Astrocyte (in vitro differentiated cells and primary cell): ENCODE results near the gene PCNT. TPM values are rescaled to one million over a fixed set of nuclear protein-coding genes. Genes with fewer than 3 reads are reported as not detected.

Source experiments
- DNase-seq: peaks from one replicate; pipeline ENCODE4 v3.0.0-alpha.2; 2010; ENCODE audit warnings: low read depth
- FAIRE-seq: peaks from 2 replicates; lab custom pipeline; 2011; peaks lifted over from hg19 to GRCh38; lab: Jason Lieb, UNC
- H2AFZ ChIP-seq: 2 replicates; pipeline ENCODE4 v1.6.0; 2012; ENCODE audit warnings: low read depth, low read length, inconsistent platforms
- H3K27ac ChIP-seq: 2 replicates; pipeline ENCODE4 v1.5.1; 2011; ENCODE audit warnings: low read depth, low read length, inconsistent platforms
- H3K27me3 ChIP-seq: 2 replicates; pipeline ENCODE4 v1.6.0; 2011; ENCODE audit warnings: low read length, inconsistent platforms; ENCODE audit not compliant: insufficient read depth
- H3K36me3 ChIP-seq: 2 replicates; pipeline ENCODE4 v1.5.1; 2011; ENCODE audit warnings: low read length, inconsistent platforms; ENCODE audit not compliant: insufficient read depth
- H3K4me1 ChIP-seq: 2 replicates; pipeline ENCODE4 v1.5.1; 2011; ENCODE audit warnings: low read length, inconsistent platforms; ENCODE audit not compliant: insufficient read depth
- H3K4me2 ChIP-seq: 2 replicates; pipeline ENCODE4 v1.6.0; 2012; ENCODE audit warnings: low read length, inconsistent platforms
- H3K4me3 ChIP-seq: 2 replicates; pipeline ENCODE4 v1.5.1; 2011; ENCODE audit warnings: low read depth, mild to moderate bottlenecking, low read length, inconsistent platforms; ENCODE audit not compliant: insufficient read depth
- H3K79me2 ChIP-seq: 2 replicates; pipeline ENCODE4 v1.6.0; 2012; ENCODE audit warnings: mild to moderate bottlenecking, low read length, inconsistent platforms; ENCODE audit not compliant: insufficient read depth
- H3K9ac ChIP-seq: 2 replicates; pipeline ENCODE4 v1.6.0; 2012; ENCODE audit warnings: mild to moderate bottlenecking, low read length, inconsistent platforms
- H3K9me3 ChIP-seq: 2 replicates; pipeline ENCODE4 v1.5.1; 2012; ENCODE audit warnings: low read depth, mild to moderate bottlenecking, low read length, inconsistent platforms; ENCODE audit not compliant: insufficient read depth
- H4K20me1 ChIP-seq: 2 replicates; pipeline ENCODE4 v1.6.0; 2012; ENCODE audit warnings: low read length, inconsistent platforms; ENCODE audit not compliant: insufficient read depth
- H3K27ac Mint-ChIP-seq: one replicate; pipeline ENCODE4 v1.8.0; 2021; ENCODE audit warnings: mild to moderate bottlenecking, mixed read lengths; ENCODE audit not compliant: unreplicated experiment
- H3K27me3 Mint-ChIP-seq: one replicate; pipeline ENCODE4 v1.8.0; 2021; ENCODE audit warnings: low read depth, mixed read lengths; ENCODE audit not compliant: unreplicated experiment
- H3K36me3 Mint-ChIP-seq: one replicate; pipeline ENCODE4 v1.8.0; 2021; ENCODE audit warnings: low read depth, mixed read lengths; ENCODE audit not compliant: unreplicated experiment
- H3K4me1 Mint-ChIP-seq: one replicate; pipeline ENCODE4 v1.8.0; 2021; ENCODE audit warnings: low read depth, mixed read lengths; ENCODE audit not compliant: unreplicated experiment
- H3K4me3 Mint-ChIP-seq: one replicate; pipeline ENCODE4 v1.8.0; 2021; ENCODE audit warnings: mild to moderate bottlenecking, moderate library complexity, mixed read lengths; ENCODE audit not compliant: unreplicated experiment
- H3K9me3 Mint-ChIP-seq: one replicate; pipeline ENCODE4 v1.8.0; 2021; ENCODE audit warnings: mild to moderate bottlenecking, mixed read lengths; ENCODE audit not compliant: unreplicated experiment
- EZH2 ChIP-seq: IDR thresholded peaks from 2 replicates; pipeline ENCODE4 v1.6.1; 2012; ENCODE audit warnings: mild to moderate bottlenecking, low read length, inconsistent platforms; ENCODE audit not compliant: insufficient read depth
- total RNA-seq: library from RNA; stranded (reverse); gene quantifications from 2 replicates; pipeline ENCODE4 v1.2.1, GENCODE V29; 2021
- TF ChIP-seq, protein P1 (sequence below): IDR thresholded peaks from 2 replicates; pipeline ENCODE4 v1.5.1; 2011; ENCODE audit warnings: low read depth, mild to moderate bottlenecking, inconsistent platforms, low read length, moderate library complexity; ENCODE audit not compliant: insufficient read depth

The PCNT gene
- total RNA-seq, 1 donor from 2014 or later, result 19.9 TPM

DNA sequence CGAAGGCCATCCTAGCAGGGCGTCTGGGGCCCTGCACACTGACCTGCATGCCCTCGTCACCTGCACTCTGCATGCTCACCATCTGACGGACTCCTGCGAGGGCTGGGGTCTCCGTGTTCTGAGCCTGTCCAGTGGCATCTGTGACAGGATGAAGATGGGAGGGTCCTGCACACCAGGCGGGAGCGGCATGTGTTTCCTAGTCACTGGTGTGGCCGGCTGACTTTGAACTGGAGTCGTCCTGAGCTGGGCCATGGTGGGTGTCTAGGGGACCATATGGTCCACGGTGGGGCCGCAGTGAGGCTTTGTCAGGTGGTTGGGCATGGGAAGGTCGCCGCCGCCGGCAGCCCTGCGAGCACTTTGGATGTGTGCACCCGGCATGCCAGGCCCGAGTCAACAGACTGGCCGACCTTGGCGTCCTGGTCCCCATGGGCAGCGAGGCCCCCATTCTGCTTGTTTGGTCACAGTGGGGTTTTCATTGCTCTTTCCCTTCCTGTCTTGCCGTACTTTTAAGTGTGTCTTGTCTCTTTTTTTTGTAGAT, 118.1 kb downstream of the PCNT start:
- H3K27ac ChIP-seq, result no peak overlapping the region
- TF ChIP-seq, protein P1, sequence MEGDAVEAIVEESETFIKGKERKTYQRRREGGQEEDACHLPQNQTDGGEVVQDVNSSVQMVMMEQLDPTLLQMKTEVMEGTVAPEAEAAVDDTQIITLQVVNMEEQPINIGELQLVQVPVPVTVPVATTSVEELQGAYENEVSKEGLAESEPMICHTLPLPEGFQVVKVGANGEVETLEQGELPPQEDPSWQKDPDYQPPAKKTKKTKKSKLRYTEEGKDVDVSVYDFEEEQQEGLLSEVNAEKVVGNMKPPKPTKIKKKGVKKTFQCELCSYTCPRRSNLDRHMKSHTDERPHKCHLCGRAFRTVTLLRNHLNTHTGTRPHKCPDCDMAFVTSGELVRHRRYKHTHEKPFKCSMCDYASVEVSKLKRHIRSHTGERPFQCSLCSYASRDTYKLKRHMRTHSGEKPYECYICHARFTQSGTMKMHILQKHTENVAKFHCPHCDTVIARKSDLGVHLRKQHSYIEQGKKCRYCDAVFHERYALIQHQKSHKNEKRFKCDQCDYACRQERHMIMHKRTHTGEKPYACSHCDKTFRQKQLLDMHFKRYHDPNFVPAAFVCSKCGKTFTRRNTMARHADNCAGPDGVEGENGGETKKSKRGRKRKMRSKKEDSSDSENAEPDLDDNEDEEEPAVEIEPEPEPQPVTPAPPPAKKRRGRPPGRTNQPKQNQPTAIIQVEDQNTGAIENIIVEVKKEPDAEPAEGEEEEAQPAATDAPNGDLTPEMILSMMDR, result no peak
- no peak for TF ChIP-seq EZH2
- no peaks in the 10 kb centered on the region for H4K20me1 ChIP-seq
- Mint-ChIP-seq H3K27ac (no peak overlapping the region), H3K4me3 (no peak overlapping the region), H3K27me3 (no peaks in the 10 kb centered on the region), H3K9me3 (no peaks in the 10 kb centered on the region), H3K4me1 (no peaks in the 10 kb centered on the region), H3K36me3 (peaks cover 15% of the 10 kb centered on the region)
- H3K9ac ChIP-seq, result no peak overlapping the region
- no peaks in the 10 kb centered on the region for H3K27me3 ChIP-seq
- no peaks in the 10 kb centered on the region for H3K79me2 ChIP-seq
- FAIRE-seq (no peak), DNase-seq (no peak)
- no peak overlapping the region for H3K4me2 ChIP-seq
- peaks cover 31% of the 10 kb centered on the region for H3K36me3 ChIP-seq
- no peaks in the 10 kb centered on the region for H3K9me3 ChIP-seq
- H3K4me3 ChIP-seq, result no peak overlapping the region
- H2AFZ ChIP-seq, result no peak overlapping the region
- no peaks in the 10 kb centered on the region for H3K4me1 ChIP-seq

DNA sequence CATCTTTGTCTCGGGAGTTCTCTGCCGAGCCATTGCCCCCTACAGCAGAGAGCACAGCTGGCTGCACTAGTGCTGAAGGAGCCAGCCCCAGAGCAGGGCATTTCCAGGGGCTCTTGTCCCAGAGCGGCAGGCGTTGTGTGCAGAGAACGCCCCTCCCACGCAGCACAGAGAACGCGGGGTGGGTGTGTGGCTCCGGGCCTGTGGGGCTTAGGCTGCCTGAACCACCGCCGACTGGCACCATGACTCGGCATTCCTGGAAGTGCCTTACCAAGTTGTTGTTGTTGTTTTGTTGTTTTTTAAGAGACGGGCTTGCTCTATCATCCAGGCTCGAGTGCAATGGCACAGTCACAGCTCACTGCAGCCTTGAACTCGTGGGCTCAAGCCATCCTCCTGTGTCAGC, 119.0 kb downstream of the PCNT start:
- no peaks in the 10 kb centered on the region for H3K4me1 ChIP-seq
- H4K20me1 ChIP-seq, result no peaks in the 10 kb centered on the region
- no peak overlapping the region for H2AFZ ChIP-seq
- no peak overlapping the region for H3K4me2 ChIP-seq
- Mint-ChIP-seq H3K27ac (no peak overlapping the region), H3K4me1 (no peaks in the 10 kb centered on the region), H3K36me3 (peaks cover 17% of the 10 kb centered on the region), H3K27me3 (no peaks in the 10 kb centered on the region), H3K9me3 (no peaks in the 10 kb centered on the region), H3K4me3 (no peak overlapping the region)
- no peaks in the 10 kb centered on the region for H3K79me2 ChIP-seq
- H3K4me3 ChIP-seq, result no peak overlapping the region
- H3K36me3 ChIP-seq, result peaks cover 31% of the 10 kb centered on the region
- TF ChIP-seq, protein P1, result no peak
- TF ChIP-seq EZH2, result no peak
- DNase-seq (no peak), FAIRE-seq (no peak)
- H3K27me3 ChIP-seq, result no peaks in the 10 kb centered on the region
- H3K27ac ChIP-seq, result no peak overlapping the region
- no peaks in the 10 kb centered on the region for H3K9me3 ChIP-seq
- H3K9ac ChIP-seq, result no peak overlapping the region

DNA sequence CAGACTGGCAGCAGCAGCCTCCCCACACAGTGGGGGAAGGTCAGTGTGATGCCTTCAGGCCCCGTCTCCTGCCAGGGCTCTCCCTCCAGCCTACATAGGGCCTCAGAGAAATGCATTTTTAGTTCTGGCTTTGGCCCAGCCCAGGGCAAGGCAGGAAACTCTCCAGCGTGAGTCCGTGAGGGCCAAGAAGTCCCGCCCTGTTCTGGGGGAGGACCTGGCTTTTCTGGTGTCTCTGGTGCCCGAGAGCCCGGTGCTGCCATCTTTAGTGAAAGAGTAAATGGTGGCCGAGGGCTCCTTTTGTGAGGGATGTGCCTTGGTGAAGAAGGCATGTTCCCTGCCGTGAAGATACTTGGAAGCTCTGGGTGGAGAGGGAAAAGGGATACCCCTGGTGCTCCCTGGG, 120.0 kb downstream of the PCNT start:
- H3K4me2 ChIP-seq, result no peak overlapping the region
- peaks cover 29% of the 10 kb centered on the region for H3K36me3 ChIP-seq
- H4K20me1 ChIP-seq, result no peaks in the 10 kb centered on the region
- H3K27ac ChIP-seq, result no peak overlapping the region
- no peaks in the 10 kb centered on the region for H3K79me2 ChIP-seq
- no peaks in the 10 kb centered on the region for H3K9me3 ChIP-seq
- no peaks in the 10 kb centered on the region for H3K27me3 Mint-ChIP-seq
- H3K4me3 ChIP-seq, result no peak overlapping the region
- H3K27ac Mint-ChIP-seq, result no peak overlapping the region
- H3K36me3 Mint-ChIP-seq, result peaks cover 20% of the 10 kb centered on the region
- H3K9me3 Mint-ChIP-seq, result peaks cover 4% of the 10 kb centered on the region
- TF ChIP-seq, protein P1, result no peak
- no peak for TF ChIP-seq EZH2
- H2AFZ ChIP-seq, result no peak overlapping the region
- no peaks in the 10 kb centered on the region for H3K4me1 ChIP-seq
- H3K9ac ChIP-seq, result no peak overlapping the region
- FAIRE-seq (no peak), DNase-seq (no peak)
- no peaks in the 10 kb centered on the region for H3K4me1 Mint-ChIP-seq
- H3K4me3 Mint-ChIP-seq, result no peak overlapping the region
- no peaks in the 10 kb centered on the region for H3K27me3 ChIP-seq
